ENCODE data around the gene COX6A2.
"Not testable (repeated sequence)": the region's sequence is repeated elsewhere in the genome, so short reads cannot be mapped to it uniquely, and the experiment has no call there.

The COX6A2 gene

DNA sequence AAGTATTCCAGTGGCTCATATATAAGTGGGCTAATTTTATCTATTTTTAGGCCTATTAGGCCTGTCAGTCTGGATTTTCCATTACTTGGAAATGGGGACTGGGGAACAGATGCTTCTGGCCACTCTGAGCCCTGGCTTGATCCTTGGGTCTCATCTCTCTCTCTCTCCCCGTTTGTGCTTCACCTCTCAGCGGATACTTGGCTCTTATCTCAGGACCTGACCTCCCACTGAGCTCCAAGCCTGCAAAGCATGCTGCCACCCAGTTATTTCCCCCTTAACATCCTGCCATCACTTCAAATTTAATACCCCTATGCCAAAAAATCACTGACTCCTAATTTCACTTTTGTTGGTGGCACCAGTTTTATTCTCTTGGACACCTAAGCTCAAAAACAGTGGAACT lies 10.3 kb upstream of the COX6A2 start:
- DNase-seq (ENCODE audit: low read depth, low spot score) = no peak

DNA sequence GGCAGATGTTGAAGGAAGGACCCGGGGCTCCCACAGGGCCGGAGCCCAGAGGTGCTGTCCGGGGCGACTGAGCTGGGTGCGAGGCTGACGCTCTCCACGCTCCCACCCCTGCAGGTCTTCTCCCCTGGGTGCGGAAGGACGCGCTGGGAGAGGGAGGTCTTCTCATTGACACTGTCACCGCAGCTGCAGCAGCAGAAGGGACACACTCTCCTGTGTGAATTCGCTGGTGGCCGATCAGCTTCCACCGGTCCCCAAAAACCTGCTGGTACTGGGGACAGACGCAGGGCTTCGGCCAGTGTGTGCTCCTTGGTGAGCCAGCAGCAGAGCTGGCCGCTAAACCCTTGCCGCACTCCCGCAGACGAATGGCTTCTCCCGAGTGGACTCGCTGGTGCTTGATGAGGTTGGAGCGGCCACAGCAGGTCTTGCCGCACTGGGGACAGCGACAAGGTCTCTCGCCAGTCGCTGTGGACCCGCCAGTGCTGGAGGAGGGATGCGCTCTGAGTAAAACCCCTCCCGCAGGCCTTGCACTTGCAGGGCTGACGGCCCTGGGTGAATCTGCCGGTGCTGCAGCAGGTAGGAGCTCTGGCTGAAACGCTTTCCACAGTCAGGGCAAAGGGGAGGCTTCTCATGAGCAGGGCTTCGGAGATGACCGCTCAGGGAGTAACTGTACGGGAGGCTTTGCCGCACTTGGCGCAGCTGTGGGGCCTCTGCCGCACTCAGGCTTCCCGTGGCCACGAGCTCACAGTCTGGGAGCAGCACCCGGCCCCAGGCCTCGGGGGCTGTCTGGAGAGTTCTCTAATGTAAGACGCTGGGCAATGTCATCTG lies 8.3 kb upstream of the COX6A2 start:
- no peak for DNase-seq (ENCODE audit: low read depth, low spot score)

DNA sequence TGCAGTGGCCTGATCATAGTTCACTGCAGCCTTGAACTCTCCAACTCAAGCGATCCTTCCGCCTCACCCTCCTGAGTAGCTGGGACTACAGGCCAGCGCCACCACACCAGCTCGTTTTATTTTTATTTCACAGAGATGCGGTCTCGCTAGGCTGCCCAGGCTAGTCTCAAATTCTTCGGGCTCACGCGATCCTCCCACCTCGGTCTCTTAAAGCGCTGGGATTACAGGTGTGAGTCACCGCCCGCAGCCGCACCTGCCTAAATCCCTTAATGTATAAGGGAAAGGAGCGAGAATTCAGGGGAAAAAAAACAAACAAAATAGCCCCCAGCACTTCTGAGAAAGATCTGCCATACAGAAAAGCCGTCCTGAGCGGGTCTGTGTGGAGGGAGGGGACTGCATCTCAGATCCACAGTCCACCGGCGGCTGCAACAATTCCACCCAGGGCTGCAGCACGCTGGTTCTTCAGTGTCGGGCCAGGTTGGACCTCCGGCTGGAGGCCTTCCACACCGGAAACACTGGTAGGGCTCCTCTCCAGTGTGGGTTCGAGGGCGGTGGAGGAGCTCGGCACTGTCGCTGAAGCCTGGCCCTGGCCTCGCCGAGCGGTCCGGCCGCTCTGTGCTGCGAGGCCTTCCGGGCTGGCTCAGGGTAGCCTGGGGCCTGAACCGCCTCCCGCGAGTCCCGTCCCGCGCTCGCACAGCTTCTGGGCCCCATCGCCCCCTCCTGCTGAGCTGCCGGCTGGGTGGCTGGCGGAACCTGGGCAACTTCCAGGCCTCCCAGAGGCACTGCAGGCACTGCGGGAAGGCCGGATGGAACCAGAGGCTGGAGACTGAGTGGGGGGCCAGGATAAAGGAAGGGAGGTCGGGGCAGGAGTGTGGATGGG lies 7.4 kb upstream of the COX6A2 start:
- DNase-seq (ENCODE audit: low read depth, low spot score) = no peak

DNA sequence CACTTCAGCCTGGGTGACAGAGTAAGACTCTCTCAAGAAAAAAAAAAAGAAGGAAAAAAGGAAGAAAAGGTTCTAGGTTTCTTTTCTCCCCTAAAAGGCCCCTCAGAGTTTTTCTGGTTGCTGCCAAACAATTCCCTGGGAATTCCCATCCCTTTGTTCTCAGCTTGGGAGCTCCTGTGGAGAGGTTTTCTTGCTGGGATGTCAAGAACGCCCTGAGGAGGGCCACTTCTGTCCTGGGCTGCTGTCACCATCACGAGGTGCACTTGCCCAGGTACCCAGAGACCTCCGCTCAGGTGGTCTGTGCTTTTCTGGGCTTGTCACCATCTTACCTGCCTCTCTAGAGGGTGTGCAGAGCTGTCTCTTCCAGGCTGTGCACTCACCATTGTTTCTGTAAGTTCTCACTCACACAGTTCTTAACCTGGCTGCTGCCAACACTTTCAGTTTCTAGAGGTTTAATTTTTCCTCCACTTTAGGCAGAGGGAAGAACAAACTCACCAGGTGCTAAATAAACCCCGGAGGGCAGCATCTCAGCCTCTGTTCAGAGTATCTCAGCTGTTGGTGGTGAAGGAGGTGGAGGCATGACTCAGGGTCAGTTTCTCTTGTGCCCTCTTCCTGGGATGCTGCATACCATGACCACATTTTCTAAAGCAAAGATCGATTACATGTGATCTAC lies 2.4 kb upstream of the COX6A2 start:
- DNase-seq (ENCODE audit: low read depth, low spot score) = no peak

DNA sequence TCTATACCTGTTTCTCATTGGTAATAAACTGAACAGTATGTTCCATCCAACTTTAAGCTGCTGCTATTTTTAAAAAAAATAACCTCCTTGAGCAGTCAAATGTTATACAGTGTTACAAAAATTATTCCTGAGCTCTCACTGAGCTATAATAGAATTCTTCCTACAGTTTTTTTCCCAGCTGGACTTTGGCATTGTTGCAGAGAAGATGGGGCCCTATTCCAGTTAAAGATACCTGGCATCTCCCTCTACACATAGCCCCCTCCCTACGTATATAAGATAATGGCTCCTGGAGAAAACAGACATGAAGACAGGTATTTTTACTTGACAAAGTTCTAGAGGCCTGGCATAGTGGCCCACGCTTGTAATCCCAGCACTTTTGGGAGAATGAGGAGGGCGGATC lies 1.6 kb upstream of the COX6A2 start:
- no peak for DNase-seq (ENCODE audit: low read depth, low spot score)

DNA sequence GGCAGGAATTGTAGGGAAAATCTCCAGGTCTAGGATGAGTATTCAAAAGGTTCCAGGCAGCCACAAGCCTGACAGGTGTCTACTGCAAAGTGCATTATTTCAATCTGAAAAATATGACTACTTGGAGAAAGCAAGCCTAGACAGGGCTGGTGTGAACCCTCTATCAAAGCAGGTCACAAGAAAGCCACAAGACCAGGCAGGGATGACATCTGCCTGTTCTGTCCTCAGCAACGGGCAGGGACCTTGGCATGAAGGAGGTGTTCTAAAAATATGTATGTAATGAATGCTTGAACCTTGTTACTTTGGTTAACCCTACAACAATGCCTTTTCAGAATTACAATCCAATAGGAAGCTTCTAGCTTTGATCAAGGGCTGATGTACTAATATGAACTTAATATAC lies 1.2 kb upstream of the COX6A2 start:
- no peak for DNase-seq (ENCODE audit: low read depth, low spot score)

DNA sequence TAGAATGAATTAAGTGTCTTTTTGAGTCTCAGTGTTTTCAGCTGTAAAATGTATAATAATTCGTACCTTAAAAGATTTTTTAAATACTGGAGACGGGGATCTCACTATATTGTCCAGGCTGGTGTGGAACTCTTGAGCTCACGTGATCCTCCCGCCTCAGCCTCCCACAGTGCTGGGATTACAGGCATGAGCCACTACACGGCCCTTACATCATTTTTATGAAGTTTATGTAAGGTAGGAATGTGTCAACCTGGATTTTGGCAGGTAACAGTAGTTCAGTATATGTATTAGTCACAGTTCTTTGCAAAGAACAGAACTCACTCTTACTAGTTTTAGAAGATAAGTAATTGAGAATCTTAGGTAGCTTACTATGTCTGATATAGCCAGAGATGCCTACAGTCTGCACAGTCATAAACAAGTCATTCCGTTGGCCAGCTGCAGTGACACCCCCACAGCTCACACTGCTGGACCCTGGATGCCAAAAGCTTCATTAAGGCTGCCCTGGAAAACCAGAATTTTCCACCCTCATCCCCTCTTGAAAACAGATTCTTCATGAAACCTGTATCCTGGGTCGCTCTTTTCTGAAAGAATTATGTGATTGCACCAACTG lies 583 bp upstream of the COX6A2 start:
- DNase-seq (ENCODE audit: low read depth, low spot score) = no peak

DNA sequence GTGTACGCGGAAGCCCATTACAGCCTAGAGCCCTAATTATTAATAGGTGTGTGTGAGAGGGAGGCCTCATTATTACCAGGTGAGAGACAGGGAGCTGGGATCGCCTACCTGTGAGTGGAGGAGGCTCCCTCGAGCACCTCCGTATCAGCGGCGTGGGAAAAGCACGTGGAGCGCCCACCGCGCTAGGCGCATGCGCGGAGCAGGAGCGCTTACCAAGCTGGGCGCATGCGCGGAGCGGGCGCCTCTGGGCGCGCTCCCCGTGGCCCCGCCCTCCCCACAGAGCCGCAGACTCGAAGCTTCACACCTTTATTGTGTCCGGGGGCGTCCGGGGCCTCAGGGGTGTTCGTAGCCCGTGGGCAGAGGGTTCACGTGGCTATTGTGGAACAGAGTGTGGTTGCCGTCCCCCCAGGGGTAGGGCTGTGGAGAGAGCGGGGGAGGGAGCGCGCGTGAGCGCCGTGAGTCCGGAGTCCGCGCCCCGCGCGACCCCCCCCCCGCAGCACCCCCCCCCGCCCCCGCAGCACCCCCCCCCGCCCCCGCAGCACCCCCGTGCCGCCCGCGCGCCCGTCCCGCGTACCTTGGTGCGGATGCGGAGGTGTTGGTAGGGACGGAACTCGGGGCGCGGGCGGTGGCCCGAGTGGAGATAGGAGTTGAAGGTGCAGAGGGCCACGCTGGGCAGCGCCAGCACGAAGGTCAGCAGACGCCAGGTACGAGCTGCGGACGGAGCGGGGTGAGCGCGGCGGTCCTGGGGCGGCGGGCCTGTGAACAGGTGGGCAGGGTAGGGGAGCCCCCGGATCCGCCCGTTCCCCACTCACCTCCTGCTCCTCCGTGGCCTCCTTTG lies 500 bp downstream of the COX6A2 start:
- DNase-seq (ENCODE audit: low read depth, low spot score) = no peak

DNA sequence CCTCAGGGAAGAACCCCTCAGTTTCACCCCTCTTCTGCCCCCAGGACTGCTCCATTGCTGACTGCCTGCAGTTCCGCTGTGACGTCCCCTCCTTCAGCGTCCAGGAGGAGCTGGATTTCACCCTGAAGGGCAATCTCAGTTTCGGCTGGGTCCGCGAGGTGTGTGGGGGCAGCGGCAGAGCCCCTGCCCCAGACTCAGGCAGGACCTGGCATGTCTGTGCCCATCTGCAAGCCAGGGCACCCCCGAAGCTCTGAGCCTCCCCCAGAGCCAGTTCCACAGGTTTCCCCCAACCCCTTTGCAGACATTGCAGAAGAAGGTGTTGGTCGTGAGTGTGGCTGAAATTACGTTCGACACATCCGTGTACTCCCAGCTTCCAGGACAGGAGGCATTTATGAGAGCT lies 4.4 kb downstream of the COX6A2 start:
- DNase-seq (ENCODE audit: low read depth, low spot score) = no peak

DNA sequence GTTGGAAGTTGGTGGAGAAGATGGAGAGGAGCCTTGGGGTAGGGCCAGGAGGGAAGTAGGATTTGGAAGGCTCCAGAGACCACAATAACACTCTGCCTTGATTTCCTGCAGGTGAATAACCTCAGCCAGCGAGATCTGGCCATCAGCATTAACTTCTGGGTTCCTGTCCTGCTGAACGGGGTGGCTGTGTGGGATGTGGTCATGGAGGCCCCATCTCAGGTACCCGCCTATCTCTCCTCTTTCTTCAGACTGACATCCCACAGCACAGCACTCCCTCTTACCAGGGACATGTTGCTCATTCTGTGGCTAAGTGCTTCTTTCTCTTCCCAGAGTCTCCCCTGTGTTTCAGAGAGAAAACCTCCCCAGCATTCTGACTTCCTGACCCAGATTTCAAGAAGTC lies 4.9 kb downstream of the COX6A2 start:
- no peak for DNase-seq (ENCODE audit: low read depth, low spot score)

DNA sequence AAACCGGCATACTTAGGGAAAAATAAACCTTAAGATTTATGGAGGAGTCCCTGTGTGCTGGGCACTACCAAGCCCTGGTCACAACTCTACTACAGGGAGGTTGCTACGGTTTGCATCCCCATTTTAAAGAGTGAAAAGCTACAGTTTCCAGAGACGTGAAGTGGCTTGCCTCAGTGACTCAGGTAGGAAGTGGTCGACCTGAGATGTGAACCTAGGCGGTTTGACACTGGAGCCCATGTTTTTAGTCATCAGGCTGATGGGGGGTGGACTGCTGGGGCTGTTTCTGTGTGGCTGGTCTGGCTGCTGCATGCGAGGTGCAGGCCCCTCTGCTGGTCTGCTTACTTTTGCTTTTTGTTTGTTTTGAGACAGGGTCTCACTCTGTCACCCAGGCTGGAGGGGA lies 6.6 kb downstream of the COX6A2 start:
- DNase-seq (ENCODE audit: low read depth, low spot score) = no peak

DNA sequence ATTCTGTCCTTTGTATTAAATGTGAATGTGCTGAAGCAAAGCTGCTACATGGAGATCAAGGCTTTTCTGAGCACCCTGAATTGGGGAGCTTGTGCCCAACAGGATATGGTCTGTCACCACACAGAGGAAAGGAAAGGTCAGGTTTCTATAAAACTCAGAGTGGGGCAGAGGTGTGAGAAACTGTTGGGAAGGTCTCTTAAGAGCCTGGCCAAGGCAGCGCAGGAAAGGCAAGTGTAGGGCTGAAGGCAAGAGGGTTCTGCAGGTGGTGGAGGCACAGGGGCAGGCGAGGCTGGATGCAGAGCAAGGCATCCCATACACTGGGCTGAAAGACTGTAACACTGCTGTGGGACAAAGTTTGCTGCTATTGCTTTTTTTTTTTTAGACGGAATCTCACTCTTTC lies 8.1 kb downstream of the COX6A2 start:
- DNase-seq (ENCODE audit: low read depth, low spot score) = no peak

DNA sequence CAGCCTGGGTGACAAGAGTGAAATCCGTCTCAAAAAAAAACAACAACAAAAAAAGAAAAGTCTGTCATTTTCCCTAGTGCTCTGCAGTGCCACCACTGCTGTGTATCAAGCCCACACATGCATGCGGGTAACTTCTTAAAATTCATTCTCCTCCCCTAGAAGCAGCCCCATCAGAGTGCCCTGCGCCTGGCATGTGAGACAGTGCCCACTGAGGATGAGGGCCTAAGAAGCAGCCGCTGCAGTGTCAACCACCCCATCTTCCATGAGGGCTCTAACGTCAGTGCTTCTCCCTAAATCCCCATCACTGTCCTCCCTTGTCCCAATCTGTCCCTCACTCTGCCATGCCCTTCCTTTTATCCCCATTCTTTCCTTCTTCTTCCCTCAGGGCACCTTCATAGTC lies 10.2 kb downstream of the COX6A2 start:
- DNase-seq (ENCODE audit: low read depth, low spot score) = no peak

DNA sequence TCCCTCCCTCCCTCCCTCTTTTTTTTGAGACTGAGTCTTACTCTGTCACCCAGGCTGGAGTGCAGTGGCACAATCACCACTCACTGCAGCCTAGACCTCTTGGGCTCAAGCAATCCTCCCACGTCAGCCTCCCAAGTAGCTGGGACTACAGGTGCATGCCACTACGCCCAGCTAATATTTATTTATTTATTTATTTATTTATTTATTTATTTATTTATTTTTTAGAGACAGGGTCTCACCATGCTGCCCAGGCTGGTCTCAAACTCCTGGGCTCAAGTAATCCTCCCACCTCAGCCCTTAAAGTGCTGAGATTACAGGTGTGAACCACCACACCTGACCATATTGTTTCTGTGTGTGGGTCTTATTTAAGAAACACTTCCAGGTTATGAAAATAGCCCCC lies 11.1 kb downstream of the COX6A2 start:
- DNase-seq (ENCODE audit: low read depth, low spot score) = not testable (repeated sequence)

DNA sequence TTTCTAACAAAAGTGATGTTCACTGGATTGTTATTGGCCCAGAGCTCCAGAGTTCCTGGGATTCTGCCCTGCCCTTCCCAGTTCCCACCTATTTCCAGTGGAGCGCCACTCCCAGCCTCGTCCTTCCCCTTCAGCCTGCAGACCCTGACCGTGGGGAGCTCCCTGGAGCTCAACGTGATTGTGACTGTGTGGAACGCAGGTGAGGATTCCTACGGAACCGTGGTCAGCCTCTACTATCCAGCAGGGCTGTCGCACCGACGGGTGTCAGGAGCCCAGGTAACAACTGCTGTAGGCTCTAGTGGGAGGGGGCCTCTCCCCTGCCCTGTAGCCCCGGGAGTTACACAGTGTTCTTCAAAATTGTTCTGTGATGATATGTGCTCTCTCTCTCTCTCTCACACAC lies 11.8 kb downstream of the COX6A2 start:
- no peak for DNase-seq (ENCODE audit: low read depth, low spot score)

DNA sequence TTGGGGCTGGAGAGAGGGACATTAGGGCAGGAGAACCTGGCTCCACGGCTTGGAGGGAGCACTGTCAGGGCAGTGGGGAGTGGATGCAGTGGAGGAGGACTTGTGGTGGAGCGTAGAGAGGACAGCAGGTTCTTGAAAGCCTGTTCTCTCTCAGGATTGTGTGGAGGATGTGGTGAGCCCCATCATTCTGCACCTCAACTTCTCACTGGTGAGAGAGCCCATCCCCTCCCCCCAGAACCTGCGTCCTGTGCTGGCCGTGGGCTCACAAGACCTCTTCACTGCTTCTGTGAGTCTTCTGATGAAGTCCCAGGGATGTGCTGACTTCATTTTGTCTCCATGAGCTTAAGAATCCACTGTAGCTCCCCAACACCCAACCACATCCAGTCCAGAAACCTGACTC lies 13.5 kb downstream of the COX6A2 start:
- no peak for DNase-seq (ENCODE audit: low read depth, low spot score)

DNA sequence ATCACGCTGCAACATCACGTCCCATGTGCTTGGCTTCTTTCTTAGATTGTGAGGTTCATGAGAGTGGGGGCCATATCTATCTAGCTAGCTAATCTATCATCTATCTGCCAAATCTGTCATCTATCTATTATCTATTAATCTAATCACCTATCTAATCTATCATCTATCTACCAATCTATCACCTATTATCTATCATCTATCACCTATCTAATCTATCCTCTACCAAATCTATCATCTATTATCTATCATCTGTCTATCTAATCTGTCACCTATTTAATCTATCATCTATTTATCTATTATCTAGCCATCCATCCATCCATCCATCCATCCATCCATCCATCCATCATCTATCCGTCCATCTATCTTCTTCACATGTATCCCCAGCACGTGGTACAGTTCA lies 14.2 kb downstream of the COX6A2 start:
- no peak for DNase-seq (ENCODE audit: low read depth, low spot score)

DNA sequence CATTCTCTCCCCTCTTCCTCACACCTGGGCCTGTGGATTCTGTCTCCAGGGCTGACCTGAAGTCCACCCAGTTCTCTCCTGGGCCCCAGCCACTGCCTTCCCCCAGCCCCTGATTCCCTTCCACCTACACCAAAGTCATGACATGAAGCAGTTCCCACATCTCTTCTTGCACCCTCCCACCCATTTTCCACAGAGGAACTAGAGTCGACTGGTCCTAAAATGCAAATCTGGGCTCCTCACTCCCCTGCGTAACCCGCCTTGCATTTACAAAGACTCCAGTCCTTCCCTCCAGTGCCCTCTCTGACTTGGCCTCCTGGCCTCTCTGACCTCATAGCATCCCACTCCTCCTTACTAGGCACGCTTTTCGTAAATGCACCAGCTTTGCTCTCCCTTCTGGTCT lies 14.8 kb downstream of the COX6A2 start:
- no peak for DNase-seq (ENCODE audit: low read depth, low spot score)

DNA sequence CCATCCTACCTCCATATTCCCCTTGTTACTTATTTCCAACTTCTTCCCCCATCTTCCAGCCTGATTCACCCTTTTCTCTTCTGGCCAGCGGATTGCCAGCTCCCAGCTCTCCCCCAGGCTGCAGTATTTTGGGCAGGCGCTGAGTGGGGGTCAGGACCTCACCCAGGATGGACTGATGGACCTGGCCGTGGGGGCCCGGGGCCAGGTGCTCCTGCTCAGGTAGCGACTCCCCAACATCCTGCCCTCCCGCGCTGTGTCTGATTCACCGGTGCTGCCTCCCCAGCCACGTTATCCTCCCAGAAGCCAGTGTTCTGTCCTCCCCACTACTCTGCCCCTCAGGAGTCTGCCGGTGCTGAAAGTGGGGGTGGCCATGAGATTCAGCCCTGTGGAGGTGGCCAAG lies 15.4 kb downstream of the COX6A2 start:
- DNase-seq (ENCODE audit: low read depth, low spot score) = no peak

DNA sequence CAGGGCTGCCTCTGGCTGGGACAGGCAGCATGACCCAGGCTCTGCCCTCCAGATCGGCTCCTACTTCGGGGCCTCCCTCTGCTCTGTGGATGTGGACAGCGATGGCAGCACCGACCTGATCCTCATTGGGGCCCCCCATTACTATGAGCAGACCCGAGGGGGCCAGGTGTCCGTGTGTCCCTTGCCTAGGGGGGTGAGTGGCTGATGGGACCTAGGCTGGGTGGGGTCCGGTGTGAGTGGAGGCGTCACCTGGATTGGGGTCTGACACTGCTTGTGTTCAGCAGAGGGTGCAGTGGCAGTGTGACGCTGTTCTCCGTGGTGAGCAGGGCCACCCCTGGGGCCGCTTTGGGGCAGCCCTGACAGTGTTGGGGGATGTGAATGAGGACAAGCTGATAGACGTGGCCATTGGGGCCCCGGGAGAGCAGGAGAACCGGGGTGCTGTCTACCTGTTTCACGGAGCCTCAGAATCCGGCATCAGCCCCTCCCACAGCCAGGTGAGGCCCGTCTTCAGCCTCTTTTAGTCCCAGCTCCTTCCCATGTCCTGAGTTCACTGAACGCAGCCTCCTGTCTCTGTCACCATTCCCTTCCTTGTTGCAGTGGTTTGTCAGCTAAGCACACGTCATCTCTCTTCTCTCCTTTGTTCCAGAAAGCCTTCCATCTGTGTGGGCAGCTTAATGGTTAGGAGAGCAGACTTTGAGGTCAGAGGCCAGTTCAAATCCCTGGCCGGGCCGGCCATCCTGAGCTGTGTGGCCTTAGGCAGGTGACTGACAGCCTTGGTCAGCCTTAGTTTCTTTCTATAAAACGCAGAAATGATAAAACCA lies 16.9 kb downstream of the COX6A2 start:
- DNase-seq (ENCODE audit: low read depth, low spot score) = no peak
